ENCODE results near the gene NTN5. TPM values are rescaled to one million over a fixed set of nuclear protein-coding genes. Genes with fewer than 3 reads are reported as not detected.

The NTN5 gene
- total RNA-seq, 1 experiment from 2014 or later, result 0.55 TPM

GRCh38 chr19:48637449-48637947 lies 35.3 kb downstream of the NTN5 start:
- Histone ChIP-seq H3K4me2 (ENCODE audit: insufficient read depth, insufficient read length, low read length) (peak overlapping the region; percentile 80), H2BK120ac (ENCODE audit: low read depth, low read length, poor library complexity, severe bottlenecking) (peak overlapping the region; percentile 97), H2BK12ac (ENCODE audit: insufficient read length, low read depth, low read length) (no peak overlapping the region), H2BK15ac (ENCODE audit: low read depth, low read length) (no peak overlapping the region), H3K14ac (ENCODE audit: insufficient read depth, low read length) (peak overlapping the region; percentile 49; the same call in 1 of the 2 replicates), H4K8ac (replicated peaks; ENCODE audit: insufficient read length, low read depth, low read length) (no peak overlapping the region), H3K4me1 (ENCODE audit: insufficient read depth, low read length) (peaks cover 7% of the 10 kb centered on the region; the same call in 1 of the 2 replicates), H3K23ac (ENCODE audit: insufficient read length, low read depth, low read length) (no peak overlapping the region), H3K18ac (ENCODE audit: insufficient read length, low read depth, low read length) (peak overlapping the region; percentile 90), H4K91ac (ENCODE audit: insufficient read length, low read depth, low read length) (no peak overlapping the region), H3K9me3 (ENCODE audit: control insufficient read depth, low read depth, low read length) (no peaks in the 10 kb centered on the region), H2BK20ac (ENCODE audit: low read depth, low read length, poor library complexity, severe bottlenecking) (no peak overlapping the region), H3K27ac (ENCODE audit: insufficient read length, low read depth, low read length) (peak overlapping the region; percentile 43), H3K56ac (ENCODE audit: insufficient read length, low read depth, low read length) (no peak overlapping the region), H3K79me2 (ENCODE audit: insufficient read depth, low read length) (no peaks in the 10 kb centered on the region), H3K79me1 (ENCODE audit: insufficient read depth, low read depth, low read length, poor library complexity, severe bottlenecking) (no peaks in the 10 kb centered on the region), H3K27me3 (ENCODE audit: insufficient read depth, low read length) (no peaks in the 10 kb centered on the region; the same call in 1 of the 2 replicates), H2AK5ac (ENCODE audit: insufficient read length, low read length) (no peak overlapping the region), H3K4ac (ENCODE audit: low read depth, low read length) (no peak overlapping the region; the same call in 1 of the 2 replicates), H4K5ac (ENCODE audit: insufficient read length, low read depth, low read length) (no peak overlapping the region), H3K23me2 (ENCODE audit: insufficient read length, low read depth, low read length, poor library complexity, severe bottlenecking) (peaks cover 21% of the 10 kb centered on the region), H3K9ac (ENCODE audit: extremely low read depth, insufficient read length, low read length) (peak overlapping the region; percentile 41), H2BK5ac (ENCODE audit: insufficient read length, low read length) (no peak overlapping the region), H3T11ph (ENCODE audit: low read length) (peak overlapping the region; percentile 61), H4K20me1 (ENCODE audit: control insufficient read depth, insufficient read depth, insufficient read length) (no peaks in the 10 kb centered on the region), H2AFZ (ENCODE audit: low read length) (no peak overlapping the region)
- Mint-ChIP-seq H3K27me3 (ENCODE audit: low read depth) (peaks cover 4% of the 10 kb centered on the region), H3K9me3 (no peaks in the 10 kb centered on the region), H3K27ac (peak overlapping the region; percentile 97 to 99 (median 99)), H3K4me3 (peak overlapping the region; percentile 82 to 89), H3K4me1 (peaks cover 32 to 50% of the 10 kb centered on the region in 2 experiments), H3K36me3 (ENCODE audit: insufficient read depth in 1 of 3, low read depth in 3 of 3) (peaks cover 13 to 40% (median 32%) of the 10 kb centered on the region in 3 experiments)
- DNase-seq, result peak; percentile 100
- no peak for TF ChIP-seq CTCF (conservative IDR thresholded peaks at IDR 0.05)
- WGBS (ENCODE audit: extremely low coverage, insufficient read length, low lambda C conversion rate), result no CpG with 5 or more reads among the region's 38 CpGs
